HL-60 (cell line): ENCODE measurements around the gene WDPCP.

ENCODE experiments used
- DNase-seq, 2 experiments: peaks; one replicate each; pipeline ENCODE4 v3.0.0-alpha.2; 2010 to 2020; ENCODE audit warnings: low read depth in 1 of 2, low spot score in 1 of 2
- H3K27ac ChIP-seq: fragments of 250-450 bp; sonication (Bioruptor Pico); replicated peaks from 2 replicates; pipeline ENCODE4 v1.5.1; 2020; ENCODE audit warnings: mild to moderate bottlenecking, moderate library complexity
- H3K27me3 ChIP-seq: fragments of 250-450 bp; sonication (Bioruptor Pico); 2 replicates; pipeline ENCODE4 v1.5.1; 2021; ENCODE audit warnings: mild to moderate bottlenecking, moderate library complexity; ENCODE audit not compliant: insufficient read depth, poor library complexity, severe bottlenecking
- H3K4me3 ChIP-seq: replicated peaks from 2 replicates; pipeline ENCODE4 v1.5.1; 2011; ENCODE audit warnings: mild to moderate bottlenecking, control low read depth, low read length; ENCODE audit not compliant: insufficient read depth
- GABPA ChIP-seq: IDR thresholded peaks from 2 replicates; pipeline ENCODE4 v1.6.1; 2012; ENCODE audit warnings: low read depth
- POLR2AphosphoS5 ChIP-seq: IDR thresholded peaks from 2 replicates; pipeline ENCODE4 v1.6.1; 2012; ENCODE audit warnings: low read depth
- REST ChIP-seq: IDR thresholded peaks from 2 replicates; pipeline ENCODE4 v1.6.1; 2012; ENCODE audit warnings: low read depth; ENCODE audit not compliant: insufficient replicate concordance
- SPI1 ChIP-seq: IDR thresholded peaks from 2 replicates; pipeline ENCODE4 v1.6.1; 2012; ENCODE audit warnings: low read depth, mild to moderate bottlenecking, borderline replicate concordance
- TF ChIP-seq, protein P1 (sequence below): IDR thresholded peaks from one replicate; pipeline ENCODE4 v1.5.1; 2011; ENCODE audit warnings: low read length, control low read depth, inconsistent platforms; ENCODE audit not compliant: insufficient read depth

WDPCP gene

GRCh38 chr2:63218800-63219526 is 369.3 kb downstream of the WDPCP start:
- no peaks in the 10 kb centered on the region for H3K27me3 ChIP-seq
- no peak overlapping the region for H3K4me3 ChIP-seq
- H3K27ac ChIP-seq = no peak overlapping the region
- no peak for DNase-seq
- TF ChIP-seq, protein P1, sequence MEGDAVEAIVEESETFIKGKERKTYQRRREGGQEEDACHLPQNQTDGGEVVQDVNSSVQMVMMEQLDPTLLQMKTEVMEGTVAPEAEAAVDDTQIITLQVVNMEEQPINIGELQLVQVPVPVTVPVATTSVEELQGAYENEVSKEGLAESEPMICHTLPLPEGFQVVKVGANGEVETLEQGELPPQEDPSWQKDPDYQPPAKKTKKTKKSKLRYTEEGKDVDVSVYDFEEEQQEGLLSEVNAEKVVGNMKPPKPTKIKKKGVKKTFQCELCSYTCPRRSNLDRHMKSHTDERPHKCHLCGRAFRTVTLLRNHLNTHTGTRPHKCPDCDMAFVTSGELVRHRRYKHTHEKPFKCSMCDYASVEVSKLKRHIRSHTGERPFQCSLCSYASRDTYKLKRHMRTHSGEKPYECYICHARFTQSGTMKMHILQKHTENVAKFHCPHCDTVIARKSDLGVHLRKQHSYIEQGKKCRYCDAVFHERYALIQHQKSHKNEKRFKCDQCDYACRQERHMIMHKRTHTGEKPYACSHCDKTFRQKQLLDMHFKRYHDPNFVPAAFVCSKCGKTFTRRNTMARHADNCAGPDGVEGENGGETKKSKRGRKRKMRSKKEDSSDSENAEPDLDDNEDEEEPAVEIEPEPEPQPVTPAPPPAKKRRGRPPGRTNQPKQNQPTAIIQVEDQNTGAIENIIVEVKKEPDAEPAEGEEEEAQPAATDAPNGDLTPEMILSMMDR = no peak
- no peak for TF ChIP-seq POLR2AphosphoS5
- no peak for TF ChIP-seq SPI1
- TF ChIP-seq REST = no peak
- no peak for TF ChIP-seq GABPA

- DNase-seq = no peak
- TF ChIP-seq, protein P1 = no peak
- no peak for TF ChIP-seq REST
- TF ChIP-seq SPI1 = no peak
- TF ChIP-seq GABPA = no peak
- TF ChIP-seq POLR2AphosphoS5 = no peak
- H3K27me3 ChIP-seq = no peaks in the 10 kb centered on the region
- H3K4me3 ChIP-seq = no peak overlapping the region
- no peak overlapping the region for H3K27ac ChIP-seq
These were observed 393.0 kb downstream of the WDPCP start for GRCh38 chr2:63195310-63195709.

GRCh38 chr2:63194175-63194574 is 394.1 kb downstream of the WDPCP start:
- TF ChIP-seq POLR2AphosphoS5 (no peak), SPI1 (no peak), REST (no peak), GABPA (no peak)
- TF ChIP-seq, protein P1 = no peak
- DNase-seq = no peak
- no peaks in the 10 kb centered on the region for H3K27me3 ChIP-seq
- H3K4me3 ChIP-seq = no peak overlapping the region
- H3K27ac ChIP-seq = no peak overlapping the region
